Chondrocyte (in vitro differentiated cells): ENCODE measurements around the gene SNAP91. TPM values are rescaled to one million over a fixed set of nuclear protein-coding genes. Genes with fewer than 3 reads are reported as not detected.
"Not testable (repeated sequence)": the region's sequence is repeated elsewhere in the genome, so short reads cannot be mapped to it uniquely, and the experiment has no call there.

Experiments used
- DNase-seq: peaks from one replicate; pipeline ENCODE4 v3.0.0; 2021; ENCODE audit warnings: mixed read lengths, low spot score
- H3K27ac Mint-ChIP-seq: one replicate; pipeline ENCODE4 v1.8.0; 2021; ENCODE audit warnings: mild to moderate bottlenecking, moderate library complexity, mixed read lengths; ENCODE audit not compliant: unreplicated experiment
- H3K27me3 Mint-ChIP-seq: 2 replicates; pipeline ENCODE4 v1.8.0; 2021; ENCODE audit warnings: low read depth, mixed read lengths
- H3K36me3 Mint-ChIP-seq: 2 replicates; pipeline ENCODE4 v1.8.0; 2021; ENCODE audit warnings: low read depth, mixed read lengths
- H3K4me1 Mint-ChIP-seq: 2 replicates; pipeline ENCODE4 v1.8.0; 2021; ENCODE audit warnings: low read depth, mild to moderate bottlenecking, mixed read lengths
- H3K4me3 Mint-ChIP-seq: one replicate; pipeline ENCODE4 v1.8.0; 2021; ENCODE audit warnings: mild to moderate bottlenecking, moderate library complexity, mixed read lengths; ENCODE audit not compliant: unreplicated experiment
- H3K9me3 Mint-ChIP-seq: 2 replicates; pipeline ENCODE4 v1.8.0; 2021; ENCODE audit warnings: low read depth, mixed read lengths
- CTCF ChIP-seq: fragments of 200-600 bp; sonication (generic); IDR thresholded peaks from 2 replicates; pipeline ENCODE4 v1.5.0; 2021; ENCODE audit warnings: antibody characterized with exemption, mild to moderate bottlenecking, moderate library complexity
- total RNA-seq: library from RNA; stranded (reverse); gene quantifications from 3 replicates; pipeline ENCODE4 v1.2.1, GENCODE V29; 2021

The SNAP91 gene
- total RNA-seq, 1 donor from 2014 or later, result 0.20 TPM

- Mint-ChIP-seq H3K9me3 (peaks cover 15% of the 10 kb centered on the region), H3K4me3 (no peak overlapping the region), H3K36me3 (peaks cover 5% of the 10 kb centered on the region), H3K27ac (no peak overlapping the region), H3K27me3 (peaks cover 17% of the 10 kb centered on the region), H3K4me1 (no peaks in the 10 kb centered on the region)
- no peak for DNase-seq
- no peak for TF ChIP-seq CTCF
Measured at GRCh38 chr6:83558975-83559374, 149.9 kb downstream of the SNAP91 start.

GRCh38 chr6:83556871-83557270 lies 152.0 kb downstream of the SNAP91 start:
- Mint-ChIP-seq H3K4me1 (no peaks in the 10 kb centered on the region), H3K27ac (no peak overlapping the region), H3K4me3 (no peak overlapping the region), H3K9me3 (peaks cover 2% of the 10 kb centered on the region), H3K27me3 (peaks cover 24% of the 10 kb centered on the region), H3K36me3 (no peaks in the 10 kb centered on the region)
- no peak for DNase-seq
- TF ChIP-seq CTCF, result no peak

GRCh38 chr6:83551748-83552147 lies 157.2 kb downstream of the SNAP91 start:
- not testable (repeated sequence) for DNase-seq, H3K27ac Mint-ChIP-seq, H3K4me3 Mint-ChIP-seq, H3K4me1 Mint-ChIP-seq, H3K36me3 Mint-ChIP-seq
- Mint-ChIP-seq H3K9me3 (peaks cover 34% of the 10 kb centered on the region), H3K27me3 (peaks cover 47% of the 10 kb centered on the region)

- H3K27me3 Mint-ChIP-seq, result peaks cover 50% of the 10 kb centered on the region
- not testable (repeated sequence) for H3K4me1 Mint-ChIP-seq, DNase-seq, H3K4me3 Mint-ChIP-seq, H3K27ac Mint-ChIP-seq, H3K36me3 Mint-ChIP-seq
- H3K9me3 Mint-ChIP-seq, result peaks cover 34% of the 10 kb centered on the region
Measured at GRCh38 chr6:83550482-83550881, 158.4 kb downstream of the SNAP91 start.

GRCh38 chr6:83546636-83547035 lies 162.3 kb downstream of the SNAP91 start:
- H3K36me3 Mint-ChIP-seq, result peaks cover 11% of the 10 kb centered on the region
- H3K4me3 Mint-ChIP-seq, result no peak overlapping the region

GRCh38 chr6:83539678-83540077 lies 169.2 kb downstream of the SNAP91 start:
- Mint-ChIP-seq H3K9me3 (peaks cover 20% of the 10 kb centered on the region), H3K4me1 (no peaks in the 10 kb centered on the region), H3K36me3 (peaks cover 8% of the 10 kb centered on the region), H3K4me3 (no peak overlapping the region), H3K27ac (no peak overlapping the region), H3K27me3 (peaks cover 47% of the 10 kb centered on the region)
- no peak for DNase-seq
- TF ChIP-seq CTCF, result no peak

More at GRCh38 chr6:83546636-83547035, 162.3 kb downstream of the SNAP91 start:
- Mint-ChIP-seq H3K27ac (no peak overlapping the region), H3K9me3 (peaks cover 57% of the 10 kb centered on the region), H3K4me1 (no peaks in the 10 kb centered on the region), H3K27me3 (peaks cover 56% of the 10 kb centered on the region)
- TF ChIP-seq CTCF, result no peak
- DNase-seq, result no peak
